ENCODE results near the gene MAP3K5. TPM values are rescaled to one million over a fixed set of nuclear protein-coding genes. Genes with fewer than 3 reads are reported as not detected.

MAP3K5 gene
- total RNA-seq, 1 donor from 2014 or later, result 6.8 TPM

DNA sequence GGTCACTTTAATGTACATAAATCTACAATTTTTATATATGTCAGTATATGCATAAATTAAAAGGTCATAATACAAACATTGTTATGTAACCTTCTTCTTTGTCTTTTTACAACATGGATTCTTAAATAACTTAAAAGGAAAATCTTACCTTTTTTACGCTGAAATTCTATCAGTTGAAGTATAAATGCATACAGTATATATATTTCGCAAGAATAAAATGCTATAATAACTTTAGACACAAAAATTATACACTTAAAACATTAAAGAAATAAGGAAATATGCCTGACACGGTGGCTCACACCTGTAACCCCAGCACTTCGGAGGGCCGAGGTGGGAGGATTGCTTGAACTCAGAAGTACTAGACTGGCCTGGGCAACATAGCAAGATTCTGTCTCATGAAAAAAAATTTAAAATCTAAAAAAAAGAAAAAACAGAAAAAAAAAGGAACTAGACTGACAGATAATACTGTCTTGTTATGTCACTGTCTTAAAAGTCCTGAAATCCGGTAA lies 132.2 kb downstream of the MAP3K5 start:
- Histone ChIP-seq H3K4me1 (ENCODE audit: control insufficient read depth in 3 of 3, insufficient read depth in 3 of 3, low read length in 3 of 3) (no peaks in the 10 kb centered on the region), H3K27me3 (ENCODE audit: control insufficient read depth in 3 of 3, insufficient read depth in 3 of 3, low read length in 3 of 3) (no peaks in the 10 kb centered on the region), H3K9me3 (ENCODE audit: control insufficient read depth in 3 of 3, low read length in 3 of 3) (no peaks in the 10 kb centered on the region), H3K36me3 (ENCODE audit: control insufficient read depth in 3 of 3, insufficient read depth in 3 of 3, low read length in 3 of 3) (no peaks in the 10 kb centered on the region), H3K9ac (ENCODE audit: low read depth in 1 of 3, low read length in 3 of 3) (no peak overlapping the region), H3K4me3 (ENCODE audit: low read length in 3 of 3) (no peak overlapping the region), H3K27ac (ENCODE audit: low read depth, low read length) (no peak overlapping the region)

DNA sequence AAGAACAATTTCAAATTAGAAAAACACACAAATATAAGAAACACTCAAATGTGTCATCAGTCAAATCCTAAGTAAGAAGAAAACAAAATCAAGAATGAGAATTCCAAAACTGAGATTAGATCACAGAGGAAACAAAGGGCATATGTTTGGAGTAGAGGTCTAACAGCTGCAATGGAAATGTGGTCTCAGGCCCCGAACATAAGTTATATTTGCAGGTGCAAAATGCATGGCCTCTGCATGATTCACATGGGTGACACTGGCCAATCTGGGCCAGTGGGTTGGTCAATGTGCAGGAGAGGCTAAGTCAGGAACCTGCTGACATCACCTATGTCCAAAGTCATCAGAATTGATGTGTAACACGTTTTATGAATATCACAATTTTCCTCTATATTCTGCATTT lies 133.6 kb downstream of the MAP3K5 start:
- H3K4me3 ChIP-seq (ENCODE audit: low read length in 3 of 3), result no peak overlapping the region
- no peaks in the 10 kb centered on the region for H3K36me3 ChIP-seq (ENCODE audit: control insufficient read depth in 3 of 3, insufficient read depth in 3 of 3, low read length in 3 of 3)
- no peak overlapping the region for H3K27ac ChIP-seq (ENCODE audit: low read depth, low read length)
- H3K9ac ChIP-seq (ENCODE audit: low read depth in 1 of 3, low read length in 3 of 3), result no peak overlapping the region
- no peaks in the 10 kb centered on the region for H3K27me3 ChIP-seq (ENCODE audit: control insufficient read depth in 3 of 3, insufficient read depth in 3 of 3, low read length in 3 of 3)
- no peaks in the 10 kb centered on the region for H3K4me1 ChIP-seq (ENCODE audit: control insufficient read depth in 3 of 3, insufficient read depth in 3 of 3, low read length in 3 of 3)
- H3K9me3 ChIP-seq (ENCODE audit: control insufficient read depth in 3 of 3, low read length in 3 of 3), result no peaks in the 10 kb centered on the region

DNA sequence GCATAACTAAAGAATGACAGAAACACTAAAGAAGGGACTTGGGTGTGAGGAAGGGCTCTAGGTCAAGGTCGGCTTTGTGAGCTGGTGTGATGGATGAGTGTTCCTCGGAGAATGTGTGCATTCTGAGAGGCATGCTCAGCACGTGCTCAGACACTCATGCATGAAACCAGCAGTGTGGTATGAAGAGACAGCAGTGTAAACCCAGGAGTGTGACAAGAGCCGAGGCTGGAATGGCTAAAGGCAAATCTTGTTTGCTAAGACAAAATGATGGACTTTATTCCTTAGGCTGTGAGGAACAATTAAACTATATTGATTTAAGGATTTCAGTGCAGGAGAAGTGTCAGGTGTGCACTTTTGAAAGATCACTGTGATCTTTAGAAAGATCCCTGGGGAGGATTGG lies 134.6 kb downstream of the MAP3K5 start:
- no peak overlapping the region for H3K4me3 ChIP-seq (ENCODE audit: low read length in 3 of 3)
- no peaks in the 10 kb centered on the region for H3K36me3 ChIP-seq (ENCODE audit: control insufficient read depth in 3 of 3, insufficient read depth in 3 of 3, low read length in 3 of 3)
- H3K27ac ChIP-seq (ENCODE audit: low read depth, low read length), result no peak overlapping the region
- no peak overlapping the region for H3K9ac ChIP-seq (ENCODE audit: low read depth in 1 of 3, low read length in 3 of 3)
- no peaks in the 10 kb centered on the region for H3K9me3 ChIP-seq (ENCODE audit: control insufficient read depth in 3 of 3, low read length in 3 of 3)
- no peaks in the 10 kb centered on the region for H3K4me1 ChIP-seq (ENCODE audit: control insufficient read depth in 3 of 3, insufficient read depth in 3 of 3, low read length in 3 of 3)
- no peaks in the 10 kb centered on the region for H3K27me3 ChIP-seq (ENCODE audit: control insufficient read depth in 3 of 3, insufficient read depth in 3 of 3, low read length in 3 of 3)

DNA sequence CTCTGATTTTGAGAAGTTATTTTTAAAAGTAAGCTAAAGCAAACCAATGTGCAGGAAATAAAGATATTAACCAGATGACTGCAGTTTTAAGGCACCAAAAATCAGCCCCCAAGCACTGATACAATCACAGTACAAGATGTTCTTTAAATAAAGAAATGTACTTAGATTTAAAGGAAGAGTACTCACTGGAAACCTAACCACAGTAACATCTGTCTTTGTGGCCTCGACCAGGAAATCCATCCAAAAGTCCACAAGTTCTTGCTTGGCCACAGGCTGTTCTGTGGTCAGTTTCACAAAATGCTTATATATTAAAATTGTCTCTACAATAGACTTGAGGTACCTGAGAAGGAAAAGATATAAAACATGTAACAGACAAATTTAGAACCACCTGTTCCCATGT lies 136.2 kb downstream of the MAP3K5 start:
- Histone ChIP-seq H3K36me3 (ENCODE audit: control insufficient read depth in 3 of 3, insufficient read depth in 3 of 3, low read length in 3 of 3) (no peaks in the 10 kb centered on the region), H3K27me3 (ENCODE audit: control insufficient read depth in 3 of 3, insufficient read depth in 3 of 3, low read length in 3 of 3) (no peaks in the 10 kb centered on the region)

DNA sequence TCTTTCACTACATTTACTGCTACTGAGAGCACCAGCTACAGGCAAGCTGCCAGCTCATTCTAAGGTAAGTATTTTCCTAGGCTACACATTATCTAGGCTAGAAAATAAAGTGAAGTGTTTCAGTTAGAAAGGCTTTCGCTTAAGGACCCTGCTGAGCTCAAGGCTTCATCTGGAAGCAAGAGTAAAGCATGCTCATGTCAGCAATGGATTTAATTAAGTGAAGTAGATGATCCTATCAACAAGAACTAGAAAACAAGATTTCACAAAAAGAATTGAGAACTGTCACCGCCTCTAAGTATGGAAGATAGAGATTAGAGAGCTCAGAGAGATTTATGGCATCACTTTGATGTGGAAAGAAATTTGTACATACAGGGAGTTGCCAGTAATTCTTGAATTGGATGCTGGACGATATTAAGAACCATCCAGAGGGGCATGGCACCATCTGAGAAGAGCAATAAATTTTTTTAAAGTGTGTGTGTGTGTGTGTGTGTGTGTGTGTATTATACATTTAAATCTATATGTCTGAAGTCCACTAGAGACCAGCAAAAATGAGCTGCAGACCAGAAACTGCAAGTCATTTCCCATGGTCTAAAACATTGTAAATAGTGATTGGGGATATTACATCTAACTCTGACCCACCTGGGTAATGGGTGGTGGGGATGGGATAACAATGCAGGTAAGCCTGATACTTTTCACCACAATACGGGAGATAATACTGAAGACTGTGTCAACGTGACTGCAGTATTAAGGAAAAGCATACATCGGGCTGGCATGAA lies 136.8 kb downstream of the MAP3K5 start:
- Histone ChIP-seq H3K36me3 (ENCODE audit: control insufficient read depth in 3 of 3, insufficient read depth in 3 of 3, low read length in 3 of 3) (no peaks in the 10 kb centered on the region), H3K9me3 (ENCODE audit: control insufficient read depth in 3 of 3, low read length in 3 of 3) (no peaks in the 10 kb centered on the region), H3K4me1 (ENCODE audit: control insufficient read depth in 3 of 3, insufficient read depth in 3 of 3, low read length in 3 of 3) (no peaks in the 10 kb centered on the region), H3K27ac (ENCODE audit: low read depth, low read length) (no peak overlapping the region), H3K4me3 (ENCODE audit: low read length in 3 of 3) (no peak overlapping the region), H3K9ac (ENCODE audit: low read depth in 1 of 3, low read length in 3 of 3) (no peak overlapping the region), H3K27me3 (ENCODE audit: control insufficient read depth in 3 of 3, insufficient read depth in 3 of 3, low read length in 3 of 3) (no peaks in the 10 kb centered on the region)

More for the DNA sequence above, 136.2 kb downstream of the MAP3K5 start:
- Histone ChIP-seq H3K4me1 (ENCODE audit: control insufficient read depth in 3 of 3, insufficient read depth in 3 of 3, low read length in 3 of 3) (no peaks in the 10 kb centered on the region), H3K27ac (ENCODE audit: low read depth, low read length) (no peak overlapping the region), H3K9ac (ENCODE audit: low read depth in 1 of 3, low read length in 3 of 3) (no peak overlapping the region), H3K4me3 (ENCODE audit: low read length in 3 of 3) (no peak overlapping the region), H3K9me3 (ENCODE audit: control insufficient read depth in 3 of 3, low read length in 3 of 3) (no peaks in the 10 kb centered on the region)

DNA sequence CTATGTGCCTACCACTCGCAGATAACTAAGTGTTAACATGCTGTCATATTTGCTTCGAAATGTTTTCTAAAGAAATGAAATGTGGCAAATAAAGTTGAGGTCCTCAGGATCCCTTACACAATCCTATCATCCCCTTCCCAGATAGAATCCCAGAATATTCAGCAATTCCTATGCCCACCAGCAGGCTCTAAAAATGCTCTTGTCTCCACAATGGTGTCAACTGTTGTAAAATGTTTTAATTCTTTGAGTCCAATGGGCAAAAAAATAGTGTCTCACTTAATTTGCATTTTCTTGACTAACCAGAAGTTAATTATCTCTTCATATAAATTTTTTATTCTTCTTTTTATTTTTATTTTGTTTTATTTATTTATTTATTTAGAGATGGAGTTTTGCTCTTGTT lies 138.2 kb downstream of the MAP3K5 start:
- H3K36me3 ChIP-seq (ENCODE audit: control insufficient read depth in 3 of 3, insufficient read depth in 3 of 3, low read length in 3 of 3), result no peaks in the 10 kb centered on the region
- no peak overlapping the region for H3K4me3 ChIP-seq (ENCODE audit: low read length in 3 of 3)
- H3K27me3 ChIP-seq (ENCODE audit: control insufficient read depth in 3 of 3, insufficient read depth in 3 of 3, low read length in 3 of 3), result no peaks in the 10 kb centered on the region
- no peaks in the 10 kb centered on the region for H3K4me1 ChIP-seq (ENCODE audit: control insufficient read depth in 3 of 3, insufficient read depth in 3 of 3, low read length in 3 of 3)
- H3K27ac ChIP-seq (ENCODE audit: low read depth, low read length), result no peak overlapping the region
- no peaks in the 10 kb centered on the region for H3K9me3 ChIP-seq (ENCODE audit: control insufficient read depth in 3 of 3, low read length in 3 of 3)
- H3K9ac ChIP-seq (ENCODE audit: low read depth in 1 of 3, low read length in 3 of 3), result no peak overlapping the region

DNA sequence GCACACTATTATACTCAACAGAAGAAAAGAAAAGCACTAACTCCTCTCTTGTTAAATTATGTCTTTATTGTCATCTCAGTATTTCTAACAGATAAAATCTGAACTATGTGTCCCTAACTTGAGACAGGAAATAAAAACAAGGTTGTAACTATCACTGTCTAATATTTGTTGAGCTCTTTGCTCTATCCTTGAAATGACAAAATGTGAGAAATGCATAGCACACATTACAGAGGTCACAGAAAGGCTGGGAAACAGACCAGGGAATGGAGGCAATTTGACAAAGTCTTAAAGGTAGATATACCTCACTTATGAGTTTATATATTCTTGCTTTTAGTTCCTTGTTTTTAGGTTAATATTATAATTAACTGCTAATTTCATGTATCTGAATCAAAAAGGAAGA lies 139.6 kb downstream of the MAP3K5 start:
- peaks cover 0 to 2% (median 2%) of the 10 kb centered on the region in 3 donors for H3K4me1 ChIP-seq (ENCODE audit: control insufficient read depth in 3 of 3, insufficient read depth in 3 of 3, low read length in 3 of 3)
- no peaks in the 10 kb centered on the region for H3K9me3 ChIP-seq (ENCODE audit: control insufficient read depth in 3 of 3, low read length in 3 of 3)
- no peaks in the 10 kb centered on the region for H3K36me3 ChIP-seq (ENCODE audit: control insufficient read depth in 3 of 3, insufficient read depth in 3 of 3, low read length in 3 of 3)
- no peak overlapping the region for H3K27ac ChIP-seq (ENCODE audit: low read depth, low read length)
- H3K27me3 ChIP-seq (ENCODE audit: control insufficient read depth in 3 of 3, insufficient read depth in 3 of 3, low read length in 3 of 3), result no peaks in the 10 kb centered on the region
- no peak overlapping the region for H3K9ac ChIP-seq (ENCODE audit: low read depth in 1 of 3, low read length in 3 of 3)
- H3K4me3 ChIP-seq (ENCODE audit: low read length in 3 of 3), result no peak overlapping the region

DNA sequence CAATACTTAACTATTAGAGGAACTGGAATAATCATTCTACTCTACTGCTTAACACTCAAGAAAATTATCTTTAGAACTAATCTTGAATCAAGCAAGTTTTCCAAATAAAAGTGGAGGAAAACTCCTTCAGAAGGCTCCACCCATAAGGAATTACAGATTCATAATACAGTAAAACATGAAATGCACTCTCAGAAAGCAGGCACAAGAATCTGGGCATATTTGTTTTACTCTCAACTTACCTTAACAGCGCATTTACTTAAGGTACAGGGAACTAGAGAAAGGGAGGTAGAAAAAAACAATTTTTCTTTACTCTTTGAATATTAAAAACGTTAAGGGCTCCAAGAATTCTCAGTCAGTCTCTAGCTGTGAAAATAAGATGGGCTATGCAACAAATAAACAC lies 140.3 kb downstream of the MAP3K5 start:
- peaks cover 0 to 8% (median 7%) of the 10 kb centered on the region in 3 donors for H3K4me1 ChIP-seq (ENCODE audit: control insufficient read depth in 3 of 3, insufficient read depth in 3 of 3, low read length in 3 of 3)
- no peaks in the 10 kb centered on the region for H3K27me3 ChIP-seq (ENCODE audit: control insufficient read depth in 3 of 3, insufficient read depth in 3 of 3, low read length in 3 of 3)
- no peak overlapping the region for H3K9ac ChIP-seq (ENCODE audit: low read depth in 1 of 3, low read length in 3 of 3)
- no peaks in the 10 kb centered on the region for H3K36me3 ChIP-seq (ENCODE audit: control insufficient read depth in 3 of 3, insufficient read depth in 3 of 3, low read length in 3 of 3)
- H3K27ac ChIP-seq (ENCODE audit: low read depth, low read length), result no peak overlapping the region
- H3K4me3 ChIP-seq (ENCODE audit: low read length in 3 of 3), result no peak overlapping the region
- H3K9me3 ChIP-seq (ENCODE audit: control insufficient read depth in 3 of 3, low read length in 3 of 3), result no peaks in the 10 kb centered on the region

DNA sequence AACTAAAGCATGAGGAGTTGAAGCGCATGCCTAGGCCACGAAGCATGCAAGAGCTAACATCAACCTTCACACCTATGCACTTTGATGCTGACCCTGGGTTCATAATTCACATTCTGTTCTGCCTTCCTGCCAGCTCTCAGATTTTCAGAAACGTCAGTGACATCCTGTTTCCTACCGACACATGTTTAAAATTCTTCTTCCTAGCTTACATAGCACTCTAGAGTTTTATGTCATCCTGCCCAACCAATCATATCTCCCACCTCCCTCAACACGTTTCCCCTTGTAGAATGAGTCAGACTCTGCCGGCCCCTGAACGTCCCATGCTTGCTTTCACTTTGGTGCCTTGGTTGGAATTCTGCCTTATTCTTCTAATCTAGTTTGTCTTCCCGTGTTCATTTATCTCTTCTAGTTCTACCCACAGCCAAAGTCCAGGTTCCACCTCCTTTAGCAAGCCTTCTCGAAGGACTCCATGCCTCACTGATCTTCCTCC lies 144.9 kb downstream of the MAP3K5 start:
- no peaks in the 10 kb centered on the region for H3K27me3 ChIP-seq (ENCODE audit: control insufficient read depth in 3 of 3, insufficient read depth in 3 of 3, low read length in 3 of 3)
- no peaks in the 10 kb centered on the region for H3K9me3 ChIP-seq (ENCODE audit: control insufficient read depth in 3 of 3, low read length in 3 of 3)
- H3K27ac ChIP-seq (ENCODE audit: low read depth, low read length), result no peak overlapping the region
- H3K4me3 ChIP-seq (ENCODE audit: low read length in 3 of 3), result no peak overlapping the region
- no peaks in the 10 kb centered on the region for H3K36me3 ChIP-seq (ENCODE audit: control insufficient read depth in 3 of 3, insufficient read depth in 3 of 3, low read length in 3 of 3)
- H3K9ac ChIP-seq (ENCODE audit: low read depth in 1 of 3, low read length in 3 of 3), result no peak overlapping the region
- H3K4me1 ChIP-seq (ENCODE audit: control insufficient read depth in 3 of 3, insufficient read depth in 3 of 3, low read length in 3 of 3), result peaks cover 7 to 25% (median 17%) of the 10 kb centered on the region in 3 donors

DNA sequence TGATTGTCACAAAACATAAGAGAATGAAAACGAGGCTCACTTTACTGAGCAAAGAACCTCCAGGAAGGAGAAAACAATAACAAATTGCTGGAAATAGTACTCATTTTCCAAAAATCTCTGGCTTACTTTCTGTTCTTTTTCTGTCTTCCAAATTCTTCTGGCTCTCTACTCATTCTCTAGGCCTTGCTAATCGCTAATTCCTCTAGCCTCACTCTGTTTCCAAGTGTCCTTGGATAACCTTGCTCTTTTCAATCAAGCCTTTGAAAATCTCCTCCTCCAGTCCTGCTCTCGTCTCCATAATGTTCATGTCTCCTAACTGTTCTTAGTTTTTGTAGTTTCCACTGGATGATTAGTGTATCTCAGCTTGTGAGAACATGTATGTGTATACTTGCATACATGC lies 145.9 kb downstream of the MAP3K5 start:
- Histone ChIP-seq H3K4me3 (ENCODE audit: low read length in 3 of 3) (no peak overlapping the region), H3K9ac (ENCODE audit: low read depth in 1 of 3, low read length in 3 of 3) (no peak overlapping the region), H3K4me1 (ENCODE audit: control insufficient read depth in 3 of 3, insufficient read depth in 3 of 3, low read length in 3 of 3) (peaks cover 7 to 25% (median 17%) of the 10 kb centered on the region in 3 donors), H3K9me3 (ENCODE audit: control insufficient read depth in 3 of 3, low read length in 3 of 3) (no peaks in the 10 kb centered on the region), H3K27ac (ENCODE audit: low read depth, low read length) (no peak overlapping the region), H3K36me3 (ENCODE audit: control insufficient read depth in 3 of 3, insufficient read depth in 3 of 3, low read length in 3 of 3) (no peaks in the 10 kb centered on the region), H3K27me3 (ENCODE audit: control insufficient read depth in 3 of 3, insufficient read depth in 3 of 3, low read length in 3 of 3) (no peaks in the 10 kb centered on the region)
